HEK293T (cell line): ENCODE results near the gene GALNT18.

Experiments
- ARNT ChIP-seq: fragments of 450-650 bp; IDR thresholded peaks from 2 replicates; pipeline ENCODE4 v1.6.1; 2017; ENCODE audit warnings: mild to moderate bottlenecking
- BHLHE40 ChIP-seq: fragments of 450-650 bp; IDR thresholded peaks from 2 replicates; pipeline ENCODE4 v1.6.1; 2016; ENCODE audit warnings: mild to moderate bottlenecking, moderate library complexity, borderline replicate concordance
- ELF4 ChIP-seq: fragments of 450-650 bp; IDR thresholded peaks from 2 replicates; pipeline ENCODE4 v1.6.1; 2017; ENCODE audit warnings: antibody characterized with exemption
- FOXA1 ChIP-seq: fragments of 450-650 bp; IDR thresholded peaks from 2 replicates; pipeline ENCODE4 v1.6.1; 2016; ENCODE audit warnings: mild to moderate bottlenecking
- FOXK2 ChIP-seq: fragments of 450-650 bp; IDR thresholded peaks from 2 replicates; pipeline ENCODE4 v1.6.1; 2016; ENCODE audit warnings: mild to moderate bottlenecking
- FOXM1 ChIP-seq: fragments of 450-650 bp; IDR thresholded peaks from 2 replicates; pipeline ENCODE4 v1.6.1; 2017; ENCODE audit warnings: mild to moderate bottlenecking, borderline replicate concordance
- HDGF ChIP-seq: fragments of 450-650 bp; IDR thresholded peaks from 2 replicates; pipeline ENCODE4 v1.6.1; 2017; ENCODE audit warnings: antibody characterized with exemption, borderline replicate concordance
- LEF1 ChIP-seq: fragments of 450-650 bp; IDR thresholded peaks from 2 replicates; pipeline ENCODE4 v1.6.1; 2017; ENCODE audit warnings: mild to moderate bottlenecking, borderline replicate concordance
- PKNOX1 ChIP-seq: fragments of 450-650 bp; IDR thresholded peaks from 2 replicates; pipeline ENCODE4 v1.6.1; 2016
- SP1 ChIP-seq: fragments of 450-650 bp; IDR thresholded peaks from 2 replicates; pipeline ENCODE4 v1.6.1; 2017
- SUZ12 ChIP-seq: fragments of 450-650 bp; IDR thresholded peaks from 2 replicates; pipeline ENCODE4 v1.6.1; 2016; ENCODE audit warnings: mild to moderate bottlenecking
- TARDBP ChIP-seq: fragments of 450-650 bp; IDR thresholded peaks from 2 replicates; pipeline ENCODE4 v1.6.1; 2016
- ZNF384 ChIP-seq: fragments of 450-650 bp; IDR thresholded peaks from 2 replicates; pipeline ENCODE4 v1.6.1; 2016

DNA sequence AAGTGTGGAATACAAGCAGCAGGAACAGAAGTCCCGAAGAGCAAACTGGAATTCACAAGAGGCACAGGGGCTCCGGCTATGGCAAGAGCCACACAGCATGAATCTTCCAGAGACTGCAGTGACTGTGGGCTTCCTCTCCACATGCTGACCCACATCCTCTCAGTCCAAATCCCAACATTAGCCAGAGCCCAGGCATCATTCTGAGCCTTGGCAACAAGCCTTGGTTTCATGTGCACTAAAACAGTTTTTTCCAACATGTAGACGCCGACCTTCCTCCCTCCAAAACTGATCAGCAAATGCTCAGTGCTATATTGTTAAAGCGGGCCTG is 177.0 kb downstream of the GALNT18 start:
- TF ChIP-seq ZNF384 (no peak), FOXA1 (no peak), TARDBP (no peak), ELF4 (no peak), FOXK2 (no peak), FOXM1 (no peak), PKNOX1 (no peak), HDGF (no peak), SUZ12 (no peak), BHLHE40 (no peak), ARNT (no peak), LEF1 (no peak), SP1 (no peak)
